ENCODE results near the gene SELL. TPM values are rescaled to one million over a fixed set of nuclear protein-coding genes. Genes with fewer than 3 reads are reported as not detected.
"Not testable (repeated sequence)": the region's sequence is repeated elsewhere in the genome, so short reads cannot be mapped to it uniquely, and the experiment has no call there.

SELL gene
- total RNA-seq, 2 experiments from 2014 or later = 568 to 595 TPM

GRCh38 chr1:169680377-169681019 is 30.9 kb downstream of the SELL start:
- Mint-ChIP-seq H3K27ac (peak overlapping the region; percentile 72), H3K4me3 (no peak overlapping the region), H3K36me3 (ENCODE audit: low read depth) (peaks cover 3% of the 10 kb centered on the region), H3K9me3 (peaks cover 2% of the 10 kb centered on the region), H3K27me3 (no peaks in the 10 kb centered on the region), H3K4me1 (peaks cover 59% of the 10 kb centered on the region)
- POLR2A ChIA-PET = no interaction called here
- CTCF ChIA-PET = interaction anchor here (1.2 to 2.4 kb wide), 5 partner anchors 9 to 94 kb away, joined by 4 to 12 read pairs (median 6); partner anchors contain the start of gene F5
- no peak for DNase-seq

- ChIA-PET POLR2A (interaction anchor here (1.5 kb wide), 1 partner anchor 13 kb away, joined by 6 read pairs; no protein-coding TSS in a partner anchor), CTCF (interaction anchor here (1.0 to 2.4 kb wide), 6 partner anchors 8 to 93 kb away, joined by 3 to 9 read pairs (median 5); partner anchors contain the start of gene F5)
- Mint-ChIP-seq H3K4me1 (peaks cover 60% of the 10 kb centered on the region), H3K4me3 (no peak overlapping the region), H3K27ac (no peak overlapping the region), H3K27me3 (no peaks in the 10 kb centered on the region), H3K9me3 (peaks cover 2% of the 10 kb centered on the region), H3K36me3 (ENCODE audit: low read depth) (peaks cover 3% of the 10 kb centered on the region)
- DNase-seq = no peak
Measured at GRCh38 chr1:169679692-169680091, 31.7 kb downstream of the SELL start.

GRCh38 chr1:169676001-169676400 is 35.4 kb downstream of the SELL start:
- ChIA-PET CTCF (interaction anchor here (0.6 to 1.7 kb wide), 6 partner anchors 13 to 461 kb away, joined by 3 to 6 read pairs (median 4); no protein-coding TSS in a partner anchor), POLR2A (no interaction called here)
- H3K27me3 Mint-ChIP-seq = no peaks in the 10 kb centered on the region
- H3K4me3 Mint-ChIP-seq = no peak overlapping the region
- no peak for DNase-seq
- peaks cover 53% of the 10 kb centered on the region for H3K4me1 Mint-ChIP-seq
- H3K9me3 Mint-ChIP-seq = peaks cover 9% of the 10 kb centered on the region
- no peak overlapping the region for H3K27ac Mint-ChIP-seq
- peaks cover 11% of the 10 kb centered on the region for H3K36me3 Mint-ChIP-seq (ENCODE audit: low read depth)

GRCh38 chr1:169670836-169671235 is 40.6 kb downstream of the SELL start:
- Mint-ChIP-seq H3K27me3 (no peaks in the 10 kb centered on the region), H3K9me3 (peaks cover 27% of the 10 kb centered on the region), H3K27ac (peak overlapping the region; percentile 47), H3K4me1 (peaks cover 55% of the 10 kb centered on the region), H3K36me3 (ENCODE audit: low read depth) (peaks cover 31% of the 10 kb centered on the region), H3K4me3 (no peak overlapping the region)
- DNase-seq = no peak
- CTCF ChIA-PET = interaction anchor here (0.8 to 1.7 kb wide), 4 partner anchors 10 to 41 kb away, joined by 3 to 5 read pairs (median 3); no protein-coding TSS in a partner anchor
- POLR2A ChIA-PET = no interaction called here

- Mint-ChIP-seq H3K4me1 (peaks cover 50% of the 10 kb centered on the region), H3K36me3 (ENCODE audit: low read depth) (peaks cover 31% of the 10 kb centered on the region), H3K9me3 (peaks cover 28% of the 10 kb centered on the region), H3K27ac (peak overlapping the region; percentile 92)
- DNase-seq, POLR2A ChIA-PET, H3K4me3 Mint-ChIP-seq, H3K27me3 Mint-ChIP-seq: not testable (repeated sequence)
- CTCF ChIA-PET = interaction anchor here (0.8 to 1.0 kb wide), 3 partner anchors 22 to 42 kb away, joined by 3 read pairs; no protein-coding TSS in a partner anchor
Measured at GRCh38 chr1:169670244-169670643, 41.2 kb downstream of the SELL start.

- POLR2A ChIA-PET, H3K27me3 Mint-ChIP-seq: not testable (repeated sequence)
- DNase-seq = peak; percentile 21
- Mint-ChIP-seq H3K4me3 (peak overlapping the region; percentile 48), H3K27ac (peak overlapping the region; percentile 92), H3K9me3 (peaks cover 31% of the 10 kb centered on the region), H3K4me1 (peaks cover 53% of the 10 kb centered on the region), H3K36me3 (ENCODE audit: low read depth) (peaks cover 36% of the 10 kb centered on the region)
- CTCF ChIA-PET = interaction anchor here (1.0 kb wide), 1 partner anchor 22 kb away, joined by 3 read pairs; no protein-coding TSS in a partner anchor
Measured at GRCh38 chr1:169667699-169668596, 43.5 kb downstream of the SELL start.

- peaks cover 55% of the 10 kb centered on the region for H3K4me1 Mint-ChIP-seq
Measured at GRCh38 chr1:169667227-169667639, 44.2 kb downstream of the SELL start.

GRCh38 chr1:169662680-169663079 is 48.7 kb downstream of the SELL start:
- DNase-seq, H3K27me3 Mint-ChIP-seq, H3K27ac Mint-ChIP-seq, POLR2A ChIA-PET, H3K4me3 Mint-ChIP-seq, CTCF ChIA-PET: not testable (repeated sequence)
- Mint-ChIP-seq H3K36me3 (ENCODE audit: low read depth) (peaks cover 41% of the 10 kb centered on the region), H3K4me1 (peaks cover 53% of the 10 kb centered on the region), H3K9me3 (peaks cover 35% of the 10 kb centered on the region)

More at GRCh38 chr1:169667227-169667639, 44.2 kb downstream of the SELL start:
- peaks cover 34% of the 10 kb centered on the region for H3K36me3 Mint-ChIP-seq (ENCODE audit: low read depth)
- DNase-seq, POLR2A ChIA-PET, H3K27me3 Mint-ChIP-seq: not testable (repeated sequence)
- CTCF ChIA-PET = interaction anchor here (1.0 kb wide), 1 partner anchor 9 kb away, joined by 3 read pairs; no protein-coding TSS in a partner anchor
- H3K27ac Mint-ChIP-seq = peak overlapping the region; percentile 92
- H3K4me3 Mint-ChIP-seq = peak overlapping the region; percentile 48
- H3K9me3 Mint-ChIP-seq = peaks cover 31% of the 10 kb centered on the region

GRCh38 chr1:169661066-169661465 is 50.4 kb downstream of the SELL start:
- H3K27me3 Mint-ChIP-seq, H3K4me3 Mint-ChIP-seq, DNase-seq, POLR2A ChIA-PET, CTCF ChIA-PET, H3K27ac Mint-ChIP-seq: not testable (repeated sequence)
- peaks cover 51% of the 10 kb centered on the region for H3K4me1 Mint-ChIP-seq
- peaks cover 39% of the 10 kb centered on the region for H3K9me3 Mint-ChIP-seq
- H3K36me3 Mint-ChIP-seq (ENCODE audit: low read depth) = peaks cover 44% of the 10 kb centered on the region

GRCh38 chr1:169658777-169659176 is 52.6 kb downstream of the SELL start:
- H3K27ac Mint-ChIP-seq, H3K4me3 Mint-ChIP-seq, DNase-seq, H3K27me3 Mint-ChIP-seq, POLR2A ChIA-PET: not testable (repeated sequence)
- CTCF ChIA-PET = interaction anchor here (1.5 to 1.6 kb wide), 2 partner anchors 16 to 56 kb away, joined by 3 read pairs; no protein-coding TSS in a partner anchor
- Mint-ChIP-seq H3K9me3 (peaks cover 35% of the 10 kb centered on the region), H3K4me1 (peaks cover 63% of the 10 kb centered on the region), H3K36me3 (ENCODE audit: low read depth) (peaks cover 38% of the 10 kb centered on the region)

GRCh38 chr1:169653873-169654272 is 57.5 kb downstream of the SELL start:
- DNase-seq = no peak
- Mint-ChIP-seq H3K27ac (no peak overlapping the region), H3K9me3 (peaks cover 35% of the 10 kb centered on the region), H3K27me3 (no peaks in the 10 kb centered on the region), H3K4me3 (no peak overlapping the region), H3K36me3 (ENCODE audit: low read depth) (peaks cover 20% of the 10 kb centered on the region), H3K4me1 (peaks cover 46% of the 10 kb centered on the region)
- POLR2A ChIA-PET = no interaction called here
- CTCF ChIA-PET = no interaction called here

GRCh38 chr1:169651035-169651434 is 60.4 kb downstream of the SELL start:
- ChIA-PET CTCF (interaction anchor here (1.1 kb wide), 1 partner anchor 9 kb away, joined by 3 read pairs; no protein-coding TSS in a partner anchor), POLR2A (no interaction called here)
- DNase-seq = no peak
- H3K27me3 Mint-ChIP-seq = no peaks in the 10 kb centered on the region
- H3K4me1 Mint-ChIP-seq = peaks cover 36% of the 10 kb centered on the region
- H3K4me3 Mint-ChIP-seq = no peak overlapping the region
- H3K27ac Mint-ChIP-seq = no peak overlapping the region
- H3K36me3 Mint-ChIP-seq (ENCODE audit: low read depth) = peaks cover 17% of the 10 kb centered on the region
- H3K9me3 Mint-ChIP-seq = peaks cover 30% of the 10 kb centered on the region

Measured in activated CD4-positive, alpha-beta T cell treated with anti-CD3 and anti-CD28 coated beads, Interleukin-2, amount 10 ng/mL, durations not matched to agents 7 days and 5 days (primary cell).